ENCODE results near the gene FAM163A.

GRCh38 chr1:179809506-179810366 lies 66.6 kb downstream of the FAM163A start:
- TF ChIP-seq, protein P1, sequence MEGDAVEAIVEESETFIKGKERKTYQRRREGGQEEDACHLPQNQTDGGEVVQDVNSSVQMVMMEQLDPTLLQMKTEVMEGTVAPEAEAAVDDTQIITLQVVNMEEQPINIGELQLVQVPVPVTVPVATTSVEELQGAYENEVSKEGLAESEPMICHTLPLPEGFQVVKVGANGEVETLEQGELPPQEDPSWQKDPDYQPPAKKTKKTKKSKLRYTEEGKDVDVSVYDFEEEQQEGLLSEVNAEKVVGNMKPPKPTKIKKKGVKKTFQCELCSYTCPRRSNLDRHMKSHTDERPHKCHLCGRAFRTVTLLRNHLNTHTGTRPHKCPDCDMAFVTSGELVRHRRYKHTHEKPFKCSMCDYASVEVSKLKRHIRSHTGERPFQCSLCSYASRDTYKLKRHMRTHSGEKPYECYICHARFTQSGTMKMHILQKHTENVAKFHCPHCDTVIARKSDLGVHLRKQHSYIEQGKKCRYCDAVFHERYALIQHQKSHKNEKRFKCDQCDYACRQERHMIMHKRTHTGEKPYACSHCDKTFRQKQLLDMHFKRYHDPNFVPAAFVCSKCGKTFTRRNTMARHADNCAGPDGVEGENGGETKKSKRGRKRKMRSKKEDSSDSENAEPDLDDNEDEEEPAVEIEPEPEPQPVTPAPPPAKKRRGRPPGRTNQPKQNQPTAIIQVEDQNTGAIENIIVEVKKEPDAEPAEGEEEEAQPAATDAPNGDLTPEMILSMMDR (IDR thresholded peaks at IDR 0.05 in 4 of 5, conservative IDR thresholded peaks at IDR 0.05 in 1 of 5), result peak; percentile 71 to 91 (median 83)
- TF ChIP-seq POLR2A (IDR thresholded peaks at IDR 0.05), result no peak
